HG03575 (cell line): Measurements from ENCODE around the gene CD27.
"Not testable (repeated sequence)": the region's sequence is repeated elsewhere in the genome, so short reads cannot be mapped to it uniquely, and the experiment has no call there.

Experiments used
- ATAC-seq: cut with Tn5 transposase; IDR thresholded peaks from one replicate; pipeline ENCODE4 v1.9.1; 2021; ENCODE audit not compliant: unreplicated experiment, insufficient number of reproducible peaks, low FRiP score; ENCODE audit errors: extremely low read depth

The CD27 gene

GRCh38 chr12:6471989-6472360, 27.2 kb downstream of the CD27 start:
- ATAC-seq: no peak

DNA sequence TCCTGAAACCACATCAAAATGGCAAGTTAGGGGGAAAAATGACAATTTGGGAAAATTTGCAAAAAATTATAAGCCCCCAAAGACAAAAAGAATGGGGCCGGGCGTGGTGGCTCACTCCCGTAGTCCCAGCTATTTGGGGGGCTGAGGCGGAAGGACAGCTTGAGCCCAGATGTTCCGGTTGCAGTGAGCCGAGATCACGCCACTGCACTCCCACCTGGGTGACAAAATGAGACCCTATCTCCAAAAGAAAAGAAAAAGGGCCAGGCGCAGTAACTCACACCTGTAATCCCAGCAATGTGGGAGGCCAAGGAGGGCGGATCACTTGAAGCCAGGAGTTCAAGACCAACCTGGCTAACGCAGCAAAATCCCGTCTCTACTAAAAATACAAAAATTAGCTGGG, 27.7 kb downstream of the CD27 start:
- ATAC-seq: no peak

DNA sequence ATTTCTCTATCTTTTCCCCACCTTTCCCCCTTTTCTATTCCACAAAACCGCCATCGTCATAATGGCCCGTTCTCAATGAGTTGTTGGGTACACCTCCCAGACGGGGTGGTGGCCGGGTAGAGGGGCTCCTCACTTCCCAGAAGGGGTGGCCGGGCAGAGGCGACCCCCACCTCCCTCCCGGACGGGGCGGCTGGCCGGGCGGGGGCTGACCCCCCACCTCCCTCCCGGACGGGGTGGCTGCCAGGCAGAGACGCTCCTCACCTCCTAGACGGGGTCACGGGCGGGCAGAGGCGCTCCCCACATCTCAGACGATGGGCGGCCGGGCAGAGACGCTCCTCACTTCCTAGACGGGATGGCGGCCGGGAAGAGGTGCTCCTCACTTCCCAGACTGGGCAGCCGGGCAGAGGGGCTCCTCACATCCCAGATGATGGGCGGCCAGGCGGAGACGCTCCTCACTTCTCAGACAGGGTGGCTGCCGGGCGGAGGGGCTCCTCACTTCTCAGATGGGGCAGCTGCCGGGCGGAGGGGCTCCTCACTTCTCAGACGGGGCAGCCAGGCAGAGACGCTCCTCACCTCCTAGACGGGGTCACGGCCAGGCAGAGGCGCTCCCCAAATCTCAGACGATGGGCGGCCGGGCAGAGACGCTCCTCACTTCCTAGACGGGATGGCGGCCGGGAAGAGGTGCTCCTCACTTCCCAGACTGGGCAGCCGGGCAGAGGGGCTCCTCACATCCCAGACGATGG, 30.6 kb downstream of the CD27 start:
- not testable (repeated sequence) for ATAC-seq

DNA sequence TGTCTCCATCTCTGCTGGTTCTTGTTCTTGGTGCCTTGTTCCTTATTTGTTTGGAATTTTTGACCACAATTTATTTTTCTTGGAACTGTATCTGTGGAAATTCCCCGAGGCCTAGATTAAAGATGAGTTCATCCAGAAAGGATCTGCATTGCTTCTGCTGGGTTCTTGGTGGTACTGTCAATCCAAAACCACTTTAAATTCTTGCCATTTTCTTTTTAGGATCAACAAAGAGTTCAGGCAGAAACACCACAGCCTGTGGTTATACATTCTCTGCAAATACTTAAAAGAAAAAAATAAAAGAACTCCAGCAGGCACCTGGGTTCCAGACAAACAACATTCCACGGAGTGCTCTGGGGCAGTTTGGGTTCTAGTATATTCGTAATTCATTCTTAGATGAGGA, 31.7 kb downstream of the CD27 start:
- no peak for ATAC-seq

DNA sequence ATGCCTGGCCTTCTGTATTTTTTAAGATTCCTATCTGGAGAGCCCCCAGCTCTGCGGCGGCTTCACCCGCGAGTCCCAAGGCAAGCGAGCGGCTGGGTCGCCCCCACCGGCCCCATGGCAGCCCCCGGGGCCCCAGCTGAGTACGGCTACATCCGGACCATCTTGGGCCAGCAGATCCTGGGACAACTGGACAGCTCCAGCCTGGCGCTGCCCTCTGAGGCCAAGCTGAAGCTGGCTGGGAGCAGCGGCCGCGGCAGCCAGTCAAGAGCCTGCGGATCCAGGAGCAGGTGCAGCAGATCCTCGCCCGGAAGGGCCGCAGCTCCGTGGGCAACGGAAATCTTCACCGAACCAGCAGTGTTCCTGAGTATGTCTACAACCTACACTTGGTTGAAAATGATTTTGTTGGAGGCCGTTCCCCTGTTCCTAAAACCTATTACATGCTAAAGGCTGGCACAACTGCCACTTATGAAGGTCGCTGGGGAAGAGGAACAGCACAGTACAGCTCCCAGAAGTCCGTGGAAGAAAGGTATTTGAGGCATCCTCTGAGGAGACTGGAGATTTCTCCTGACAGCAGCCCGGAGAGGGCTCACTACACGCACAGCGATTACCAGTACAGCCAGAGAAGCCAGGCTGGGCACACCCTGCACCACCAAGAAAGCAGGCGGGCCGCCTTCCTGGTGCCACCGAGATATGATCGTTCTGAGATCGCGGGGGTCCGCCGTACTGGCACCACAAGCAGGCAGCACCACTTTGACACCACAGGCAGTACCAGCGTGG, 33.0 kb downstream of the CD27 start:
- not testable (repeated sequence) for ATAC-seq

- no peak for ATAC-seq
These were observed 33.7 kb downstream of the CD27 start for GRCh38 chr12:6478416-6478815.

- no peak for ATAC-seq
These were observed 43.5 kb downstream of the CD27 start for GRCh38 chr12:6488240-6488639.

GRCh38 chr12:6489449-6489848, 44.7 kb downstream of the CD27 start:
- no peak for ATAC-seq

- ATAC-seq: not testable (repeated sequence)
These were observed 45.9 kb downstream of the CD27 start for GRCh38 chr12:6490673-6491072.

DNA sequence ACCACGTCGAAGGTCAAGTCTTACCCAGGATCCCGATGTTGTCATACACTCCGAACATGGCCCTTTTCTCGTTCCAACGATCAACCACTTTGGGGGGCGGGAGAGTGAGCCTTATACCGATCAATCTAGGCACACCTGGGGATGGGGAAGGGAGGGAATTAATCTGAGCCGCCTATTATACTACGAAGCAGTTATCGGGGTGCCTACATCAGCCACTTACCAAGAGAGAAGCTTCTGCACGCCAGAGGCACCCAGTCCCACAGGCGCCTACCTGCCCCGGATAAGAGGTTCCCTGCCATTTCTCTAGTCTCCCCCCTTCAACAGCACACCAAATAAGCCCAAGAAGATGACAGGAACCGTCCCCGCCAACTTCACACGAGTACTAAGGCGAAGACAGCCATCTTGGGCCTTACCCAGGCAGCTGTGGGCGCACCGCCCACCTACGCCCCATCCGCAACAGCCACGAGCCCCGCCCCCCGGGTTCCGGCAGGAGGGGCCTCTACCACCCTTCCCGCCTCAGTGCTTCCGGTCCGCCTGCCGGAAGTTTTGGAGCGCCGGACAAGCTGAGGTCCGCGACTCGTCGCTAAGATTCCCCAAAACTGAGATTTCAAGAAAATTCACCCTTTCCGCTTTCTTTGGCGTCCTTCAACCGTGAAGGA, 48.2 kb downstream of the CD27 start, which contains the start of gene MRPL51:
Gene MRPL51 (minus strand): TSS at position 425 of the 659 bp plus-strand sequence. CDS start 126 bp downstream, at position 299.
- no peak for ATAC-seq

- peak; percentile 66 for ATAC-seq
These were observed 48.9 kb downstream of the CD27 start, which contains the start of gene NCAPD2 for GRCh38 chr12:6493497-6494257. TSS of gene NCAPD2 (plus strand) at chr12:6494102. CDS start at chr12:6495099, 997 bp downstream.

- ATAC-seq: no peak
These were observed 49.5 kb downstream of the CD27 start for GRCh38 chr12:6494258-6494743.

DNA sequence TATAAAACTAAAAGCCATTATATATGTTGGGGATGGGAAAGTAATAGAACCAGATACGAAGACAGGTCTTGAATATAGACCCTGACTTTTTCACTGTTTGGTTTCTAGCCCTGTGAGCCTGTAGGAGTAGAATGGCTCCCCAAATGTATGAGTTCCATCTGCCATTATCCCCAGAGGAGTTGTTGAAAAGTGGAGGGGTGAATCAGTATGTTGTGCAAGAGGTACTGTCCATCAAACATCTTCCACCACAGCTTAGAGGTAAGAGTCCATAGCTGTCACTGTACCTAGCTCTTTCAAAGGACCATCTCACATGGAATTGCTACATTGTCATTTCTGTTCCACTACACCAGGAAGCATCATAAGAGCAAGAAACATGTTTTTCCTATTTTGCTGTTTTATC, 50.2 kb downstream of the CD27 start:
- no peak for ATAC-seq

DNA sequence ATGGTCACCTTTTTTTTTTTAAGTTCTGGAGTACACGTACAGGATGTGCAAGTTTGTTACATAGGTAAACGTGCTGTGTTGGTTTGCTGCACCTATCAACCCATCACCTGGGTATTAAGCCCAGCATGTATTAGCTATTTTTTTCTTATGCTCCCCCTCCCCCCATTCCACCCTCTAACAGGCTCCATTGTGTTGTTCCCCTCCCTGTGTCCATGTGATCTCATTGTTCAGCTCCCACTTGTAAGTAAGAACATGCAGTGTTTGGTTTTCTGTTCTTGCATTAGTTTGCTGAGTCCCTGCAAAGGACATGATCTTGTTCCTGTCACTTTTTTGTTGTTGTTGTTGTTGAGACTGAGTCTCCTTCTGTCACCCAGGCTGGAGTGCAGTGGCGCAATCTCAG, 52.5 kb downstream of the CD27 start:
- ATAC-seq: not testable (repeated sequence)

DNA sequence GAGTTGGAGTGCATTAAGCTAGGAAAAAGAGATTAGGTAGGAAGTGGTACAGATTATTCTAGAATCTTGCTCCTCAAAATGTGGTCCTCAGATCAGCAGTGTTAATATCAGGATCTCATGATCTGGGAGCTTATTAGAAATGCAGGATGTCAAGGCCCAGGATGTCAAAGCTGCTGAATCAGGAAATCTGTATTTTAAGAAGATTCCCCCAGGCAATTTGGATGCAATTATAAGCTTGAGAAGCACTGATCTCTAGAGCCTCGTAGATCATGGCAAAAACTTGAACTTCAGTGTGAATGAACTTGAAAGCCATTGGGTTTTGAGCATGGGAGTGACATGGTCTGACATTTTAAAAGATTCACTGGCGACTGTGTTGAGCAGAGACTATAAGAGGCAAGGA, 55.7 kb downstream of the CD27 start:
- ATAC-seq: no peak
